ENCODE results near the gene WDPCP.

DNA sequence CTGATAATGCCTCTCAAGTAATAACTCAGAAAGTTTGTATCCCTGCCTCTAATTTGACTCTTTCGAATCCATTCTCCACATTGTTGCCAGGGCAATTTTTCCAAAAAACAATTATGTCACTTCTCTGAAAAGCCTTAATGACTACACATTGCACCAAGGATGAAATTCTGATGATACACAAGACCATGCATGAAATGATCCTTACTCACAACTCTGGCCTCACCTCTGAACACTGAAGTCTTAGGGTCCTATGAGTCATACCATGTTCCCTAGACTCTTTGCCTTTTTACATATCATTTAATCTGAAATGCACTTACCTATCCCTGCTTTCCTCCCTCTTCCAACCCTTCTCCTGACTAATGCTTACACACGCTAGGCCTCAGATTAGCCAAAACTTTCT is 51.0 kb downstream of the WDPCP start:
- TF ChIP-seq, protein P1, sequence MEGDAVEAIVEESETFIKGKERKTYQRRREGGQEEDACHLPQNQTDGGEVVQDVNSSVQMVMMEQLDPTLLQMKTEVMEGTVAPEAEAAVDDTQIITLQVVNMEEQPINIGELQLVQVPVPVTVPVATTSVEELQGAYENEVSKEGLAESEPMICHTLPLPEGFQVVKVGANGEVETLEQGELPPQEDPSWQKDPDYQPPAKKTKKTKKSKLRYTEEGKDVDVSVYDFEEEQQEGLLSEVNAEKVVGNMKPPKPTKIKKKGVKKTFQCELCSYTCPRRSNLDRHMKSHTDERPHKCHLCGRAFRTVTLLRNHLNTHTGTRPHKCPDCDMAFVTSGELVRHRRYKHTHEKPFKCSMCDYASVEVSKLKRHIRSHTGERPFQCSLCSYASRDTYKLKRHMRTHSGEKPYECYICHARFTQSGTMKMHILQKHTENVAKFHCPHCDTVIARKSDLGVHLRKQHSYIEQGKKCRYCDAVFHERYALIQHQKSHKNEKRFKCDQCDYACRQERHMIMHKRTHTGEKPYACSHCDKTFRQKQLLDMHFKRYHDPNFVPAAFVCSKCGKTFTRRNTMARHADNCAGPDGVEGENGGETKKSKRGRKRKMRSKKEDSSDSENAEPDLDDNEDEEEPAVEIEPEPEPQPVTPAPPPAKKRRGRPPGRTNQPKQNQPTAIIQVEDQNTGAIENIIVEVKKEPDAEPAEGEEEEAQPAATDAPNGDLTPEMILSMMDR (IDR thresholded peaks at IDR 0.05; ENCODE audit: poor library complexity, severe bottlenecking): no peak
- TF ChIP-seq, protein P2, sequence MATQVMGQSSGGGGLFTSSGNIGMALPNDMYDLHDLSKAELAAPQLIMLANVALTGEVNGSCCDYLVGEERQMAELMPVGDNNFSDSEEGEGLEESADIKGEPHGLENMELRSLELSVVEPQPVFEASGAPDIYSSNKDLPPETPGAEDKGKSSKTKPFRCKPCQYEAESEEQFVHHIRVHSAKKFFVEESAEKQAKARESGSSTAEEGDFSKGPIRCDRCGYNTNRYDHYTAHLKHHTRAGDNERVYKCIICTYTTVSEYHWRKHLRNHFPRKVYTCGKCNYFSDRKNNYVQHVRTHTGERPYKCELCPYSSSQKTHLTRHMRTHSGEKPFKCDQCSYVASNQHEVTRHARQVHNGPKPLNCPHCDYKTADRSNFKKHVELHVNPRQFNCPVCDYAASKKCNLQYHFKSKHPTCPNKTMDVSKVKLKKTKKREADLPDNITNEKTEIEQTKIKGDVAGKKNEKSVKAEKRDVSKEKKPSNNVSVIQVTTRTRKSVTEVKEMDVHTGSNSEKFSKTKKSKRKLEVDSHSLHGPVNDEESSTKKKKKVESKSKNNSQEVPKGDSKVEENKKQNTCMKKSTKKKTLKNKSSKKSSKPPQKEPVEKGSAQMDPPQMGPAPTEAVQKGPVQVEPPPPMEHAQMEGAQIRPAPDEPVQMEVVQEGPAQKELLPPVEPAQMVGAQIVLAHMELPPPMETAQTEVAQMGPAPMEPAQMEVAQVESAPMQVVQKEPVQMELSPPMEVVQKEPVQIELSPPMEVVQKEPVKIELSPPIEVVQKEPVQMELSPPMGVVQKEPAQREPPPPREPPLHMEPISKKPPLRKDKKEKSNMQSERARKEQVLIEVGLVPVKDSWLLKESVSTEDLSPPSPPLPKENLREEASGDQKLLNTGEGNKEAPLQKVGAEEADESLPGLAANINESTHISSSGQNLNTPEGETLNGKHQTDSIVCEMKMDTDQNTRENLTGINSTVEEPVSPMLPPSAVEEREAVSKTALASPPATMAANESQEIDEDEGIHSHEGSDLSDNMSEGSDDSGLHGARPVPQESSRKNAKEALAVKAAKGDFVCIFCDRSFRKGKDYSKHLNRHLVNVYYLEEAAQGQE (IDR thresholded peaks at IDR 0.05; ENCODE audit: borderline replicate concordance): no peak
- TF ChIP-seq EP300 (conservative IDR thresholded peaks at IDR 0.05; ENCODE audit: poor library complexity, severe bottlenecking) (no peak), SMC3 (conservative IDR thresholded peaks at IDR 0.05; ENCODE audit: poor library complexity) (no peak), POLR2AphosphoS5 (IDR thresholded peaks at IDR 0.05) (no peak), EZH2 (IDR thresholded peaks at IDR 0.05; ENCODE audit: borderline replicate concordance, insufficient read depth, low read length, poor library complexity, severe bottlenecking) (no peak)

All from neural cell (in vitro differentiated cells).